Skeletal muscle tissue (tissue), 4 donors: Measurements from ENCODE around the gene CYP51A1. TPM values are rescaled to one million over a fixed set of nuclear protein-coding genes. Genes with fewer than 3 reads are reported as not detected.
"Not testable (repeated sequence)": the region's sequence is repeated elsewhere in the genome, so short reads cannot be mapped to it uniquely, and the experiment has no call there.

ENCODE experiments used
- H3K27ac ChIP-seq: one replicate; pipeline ENCODE4 v1.7.0; 2013; ENCODE audit warnings: mild to moderate bottlenecking, low read depth, low read length, inconsistent platforms
- H3K27me3 ChIP-seq, 3 donors: one replicate each; pipeline ENCODE4 v1.7.0; 2013; ENCODE audit warnings: low read length in 3 of 3; ENCODE audit not compliant: control insufficient read depth in 3 of 3, insufficient read depth in 3 of 3
- H3K36me3 ChIP-seq, 3 donors: one replicate each; pipeline ENCODE4 v1.7.0; 2013; ENCODE audit warnings: low read length in 3 of 3; ENCODE audit not compliant: control insufficient read depth in 3 of 3, insufficient read depth in 3 of 3
- H3K4me1 ChIP-seq, 3 donors: one replicate each; pipeline ENCODE4 v1.7.0; 2013; ENCODE audit warnings: low read length in 3 of 3, mild to moderate bottlenecking in 3 of 3; ENCODE audit not compliant: control insufficient read depth in 3 of 3, insufficient read depth in 3 of 3
- H3K4me3 ChIP-seq, 3 donors: one replicate each; pipeline ENCODE4 v1.7.0; 2013; ENCODE audit warnings: low read length in 3 of 3
- H3K9ac ChIP-seq, 3 donors: one replicate each; pipeline ENCODE4 v1.7.0; 2013; ENCODE audit warnings: low read length in 3 of 3, mild to moderate bottlenecking in 3 of 3, moderate library complexity in 2 of 3, low read depth in 1 of 3
- H3K9me3 ChIP-seq, 3 donors: one replicate each; pipeline ENCODE4 v1.7.0; 2013; ENCODE audit warnings: low read length in 3 of 3; ENCODE audit not compliant: control insufficient read depth in 3 of 3
- total RNA-seq: library from RNA; depleted of rRNA; stranded (reverse); fragments of >200 nt; gene quantifications from one replicate; pipeline ENCODE4 v1.2.3, GENCODE V29; 2014
- donor health status: Osteomylitis.

CYP51A1 gene
- total RNA-seq = 68.9 TPM

DNA sequence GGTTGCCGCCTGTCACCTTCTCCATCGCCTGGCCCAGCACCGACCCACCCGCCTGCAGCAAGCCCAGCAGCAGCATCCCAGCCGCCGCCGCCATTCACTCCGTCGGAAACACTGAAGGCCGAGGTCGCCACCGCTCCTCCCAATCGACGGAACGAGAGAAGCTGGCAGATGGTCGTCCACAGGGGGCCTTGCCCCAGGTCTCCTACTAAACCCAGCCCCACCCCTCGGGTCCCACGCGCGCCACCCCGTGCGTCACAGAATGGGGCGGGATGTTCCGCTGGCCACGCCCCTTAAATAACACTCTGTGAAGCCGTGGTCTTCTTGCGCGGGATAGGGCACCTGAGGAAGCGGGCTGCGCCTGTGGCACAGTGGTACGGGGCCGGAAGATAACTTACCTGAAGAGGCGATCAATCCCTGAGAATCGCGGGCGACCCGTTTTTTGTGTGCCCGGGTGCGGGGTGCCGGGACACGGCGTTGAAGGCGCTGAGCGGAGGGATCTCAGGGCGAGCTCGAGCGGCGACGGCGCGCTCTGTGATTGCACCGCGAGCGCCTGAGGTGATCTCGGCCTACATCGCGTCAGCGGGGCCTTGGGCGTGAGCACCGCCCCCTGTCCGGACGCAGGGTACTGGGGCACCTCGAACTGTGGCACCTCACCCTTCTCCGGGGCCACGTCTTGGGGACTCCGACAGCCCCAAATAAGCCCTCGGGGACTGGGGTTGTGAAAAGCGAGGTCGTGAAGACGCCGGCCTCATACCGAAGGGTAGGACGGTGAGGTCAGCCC lies at the start of gene CYP51A1:
TSS of gene CYP51A1 (minus strand) at position 207 of the 781 bp plus-strand sequence. CDS start at position 94, 113 bp downstream.
- no peaks in the 10 kb centered on the region for H3K36me3 ChIP-seq
- peaks cover 3 to 12% (median 8%) of the 10 kb centered on the region in 3 donors for H3K4me1 ChIP-seq
- peak within 1 kb of the TSS; percentile 88 to 96 (median 93) for H3K4me3 ChIP-seq
- no peaks in the 10 kb centered on the region for H3K9me3 ChIP-seq
- no peaks in the 10 kb centered on the region for H3K27me3 ChIP-seq
- peak within 1 kb of the TSS; percentile 83 to 91 (median 91) for H3K9ac ChIP-seq
- H3K27ac ChIP-seq = peak within 1 kb of the TSS; percentile 91

DNA sequence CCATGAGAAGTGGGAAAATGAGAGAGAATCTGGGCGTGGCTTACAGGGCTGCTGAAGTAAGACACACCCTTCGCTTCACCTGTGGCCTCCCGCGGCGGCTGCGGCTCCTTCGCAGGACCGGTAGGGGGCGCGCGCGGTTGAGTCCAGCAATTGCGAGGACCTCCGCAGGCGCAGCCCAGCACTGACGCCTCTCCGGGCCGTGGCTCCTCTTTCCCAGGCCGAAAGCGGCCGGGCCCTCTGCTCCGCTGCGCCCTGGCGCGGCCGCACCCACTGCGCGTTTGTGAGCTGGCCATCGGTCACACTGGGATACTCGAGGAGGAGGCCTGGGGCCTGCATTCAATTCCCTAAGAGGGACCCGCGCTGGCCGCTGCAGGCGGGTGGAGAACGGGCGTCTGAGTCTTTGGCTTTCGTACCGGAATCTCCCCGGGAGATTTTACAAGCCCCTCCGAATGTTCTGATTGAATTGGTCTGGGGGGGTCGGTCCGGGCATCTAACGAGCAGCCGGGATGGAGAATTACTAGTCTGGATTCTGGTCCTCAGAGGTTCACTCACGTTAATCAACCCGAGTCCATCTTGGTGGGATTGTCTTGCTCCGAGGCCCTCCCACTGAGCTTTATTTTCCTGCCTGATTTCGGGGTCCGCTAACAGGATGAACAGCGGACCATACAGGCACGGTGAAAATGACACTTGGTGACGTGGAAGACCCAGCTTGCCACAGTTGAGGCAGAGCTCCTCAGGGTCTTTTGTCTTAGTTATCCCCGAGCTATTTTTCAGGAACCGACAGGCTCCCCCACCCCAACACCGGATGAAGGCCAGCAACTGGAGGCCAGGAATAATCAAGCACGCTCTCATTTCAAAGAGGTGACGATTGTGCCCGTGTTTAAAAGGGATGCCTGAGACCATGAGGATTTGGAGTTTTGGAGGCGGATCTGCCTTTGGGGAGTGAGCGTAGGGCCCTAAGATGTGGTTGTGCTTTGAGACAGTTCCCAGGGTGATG lies 44.9 kb upstream of the CYP51A1 start, which contains the start of gene LRRD1:
TSS of gene LRRD1 (minus strand) at position 215 of the 997 bp plus-strand sequence. CDS start 13,940 bp downstream, outside the sequence.
- Histone ChIP-seq H3K9me3 (no peaks in the 10 kb centered on the region), H3K4me3 (peak within 1 kb of the TSS; percentile 74 to 79 (median 75)), H3K4me1 (peaks cover 2 to 5% (median 4%) of the 10 kb centered on the region in 3 donors), H3K36me3 (no peaks in the 10 kb centered on the region), H3K9ac (peak within 1 kb of the TSS; percentile 77 to 84 (median 82)), H3K27me3 (no peaks in the 10 kb centered on the region), H3K27ac (peak within 1 kb of the TSS; percentile 72)

DNA sequence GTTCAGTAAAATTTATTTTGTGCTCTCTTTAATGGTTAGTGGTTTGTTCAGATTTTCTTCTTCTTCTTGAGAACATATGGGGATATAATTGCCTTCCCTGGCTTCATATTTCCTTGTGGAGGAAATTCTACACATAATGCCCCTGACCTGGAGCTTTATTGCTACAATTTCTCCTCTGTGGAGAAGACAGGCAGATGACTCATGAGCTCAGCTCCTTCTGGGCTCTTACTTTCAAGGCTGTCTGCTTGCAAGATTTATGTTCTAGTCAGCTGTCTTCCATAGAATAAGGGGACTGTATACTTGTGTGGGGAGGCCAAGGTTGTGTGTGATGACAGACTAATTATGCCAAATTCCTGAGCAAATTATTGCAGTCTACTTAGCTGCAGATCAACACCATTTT lies 43.1 kb upstream of the CYP51A1 start:
- Histone ChIP-seq H3K9me3 (no peaks in the 10 kb centered on the region), H3K4me1 (peaks cover 2 to 5% (median 4%) of the 10 kb centered on the region in 3 donors), H3K27me3 (no peaks in the 10 kb centered on the region), H3K27ac (no peak overlapping the region), H3K4me3 (no peak overlapping the region), H3K36me3 (no peaks in the 10 kb centered on the region), H3K9ac (no peak overlapping the region)

DNA sequence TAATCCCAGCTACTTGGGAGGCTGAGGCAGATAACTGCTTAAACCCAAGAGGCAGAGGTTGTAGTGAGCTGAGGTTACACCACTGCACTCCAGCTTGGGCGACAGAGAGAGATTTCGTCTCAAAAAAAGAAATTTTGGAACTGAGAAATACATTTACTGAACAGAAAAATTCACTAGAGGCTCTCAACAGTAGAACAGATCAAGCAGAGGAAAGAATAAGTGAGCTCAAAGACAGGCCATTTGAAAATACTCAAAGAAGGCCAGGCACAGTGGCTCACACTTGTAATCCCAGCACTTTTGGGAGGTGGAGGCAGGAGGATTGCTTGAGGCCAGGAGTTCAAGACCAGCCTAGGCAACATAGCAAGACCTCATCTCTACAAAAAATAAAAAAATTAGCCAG lies 35.3 kb upstream of the CYP51A1 start:
- not testable (repeated sequence) for H3K9me3 ChIP-seq, H3K27ac ChIP-seq, H3K4me3 ChIP-seq, H3K4me1 ChIP-seq, H3K36me3 ChIP-seq, H3K27me3 ChIP-seq, H3K9ac ChIP-seq

DNA sequence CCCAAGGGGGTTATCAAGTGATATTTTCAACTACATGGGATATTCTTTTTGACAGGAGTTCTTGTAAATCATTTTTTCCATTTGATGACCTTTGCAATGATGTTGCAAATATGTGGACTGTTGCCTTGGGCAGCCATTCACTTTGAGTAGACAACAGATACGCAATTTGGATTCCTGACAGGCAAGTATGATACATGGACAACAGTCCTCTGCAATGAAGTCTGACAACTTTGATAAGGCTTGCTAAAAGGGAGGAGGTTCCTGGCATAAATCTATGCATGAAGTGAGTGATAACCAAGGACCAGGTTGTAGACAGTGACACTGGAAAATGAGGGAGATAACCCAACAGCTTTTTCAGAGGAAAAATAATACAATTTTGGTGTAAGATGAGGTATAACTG lies 27.0 kb upstream of the CYP51A1 start:
- no peaks in the 10 kb centered on the region for H3K36me3 ChIP-seq
- no peak overlapping the region for H3K9ac ChIP-seq
- no peak overlapping the region for H3K4me3 ChIP-seq
- H3K9me3 ChIP-seq = no peaks in the 10 kb centered on the region
- H3K4me1 ChIP-seq = no peaks in the 10 kb centered on the region
- H3K27ac ChIP-seq = no peak overlapping the region
- H3K27me3 ChIP-seq = no peaks in the 10 kb centered on the region

GRCh38 chr7:92158660-92159575 lies 24.6 kb upstream of the CYP51A1 start:
- Histone ChIP-seq H3K4me3 (no peak overlapping the region), H3K4me1 (no peaks in the 10 kb centered on the region), H3K27me3 (no peaks in the 10 kb centered on the region), H3K36me3 (no peaks in the 10 kb centered on the region), H3K27ac (no peak overlapping the region), H3K9ac (no peak overlapping the region), H3K9me3 (no peaks in the 10 kb centered on the region)

GRCh38 chr7:92156990-92157389 lies 22.7 kb upstream of the CYP51A1 start:
- Histone ChIP-seq H3K4me1 (no peaks in the 10 kb centered on the region), H3K9me3 (no peaks in the 10 kb centered on the region), H3K36me3 (no peaks in the 10 kb centered on the region)

DNA sequence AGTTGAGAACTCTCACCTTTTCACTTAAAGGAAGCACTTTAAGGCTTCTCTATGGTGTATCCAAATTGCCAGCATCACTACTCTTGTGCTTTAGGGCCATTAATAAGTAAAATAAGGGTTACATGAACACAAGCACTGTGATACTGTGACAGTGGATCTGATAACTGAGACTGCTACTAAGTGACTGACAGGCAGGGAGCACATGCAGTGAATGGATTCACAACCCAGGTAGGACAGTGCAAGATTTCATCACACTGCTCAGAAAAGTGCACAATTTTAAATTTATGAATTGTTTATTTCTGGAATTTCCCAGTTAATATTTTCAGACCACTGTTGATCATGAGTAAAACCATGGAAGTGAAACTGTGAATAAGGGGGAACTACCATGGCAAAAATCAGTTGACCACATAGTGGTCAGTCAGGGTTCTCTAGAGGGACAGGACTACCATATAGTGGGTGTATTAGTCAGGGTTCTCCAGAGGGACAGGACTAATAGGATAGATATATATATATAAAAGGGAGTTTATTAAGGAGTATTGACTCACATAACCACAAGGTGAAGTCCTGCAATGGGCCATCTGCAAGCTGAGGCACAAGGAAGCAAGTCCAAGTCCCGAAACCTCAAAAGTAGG lies 20.9 kb upstream of the CYP51A1 start:
- H3K4me1 ChIP-seq = no peaks in the 10 kb centered on the region

More at GRCh38 chr7:92156990-92157389, 22.7 kb upstream of the CYP51A1 start:
- Histone ChIP-seq H3K27ac (no peak overlapping the region), H3K4me3 (no peak overlapping the region), H3K27me3 (no peaks in the 10 kb centered on the region), H3K9ac (no peak overlapping the region)

GRCh38 chr7:92150450-92151017 lies 16.3 kb upstream of the CYP51A1 start:
- Histone ChIP-seq H3K4me3 (no peak overlapping the region), H3K27me3 (no peaks in the 10 kb centered on the region), H3K36me3 (no peaks in the 10 kb centered on the region), H3K9ac (no peak overlapping the region), H3K27ac (no peak overlapping the region), H3K4me1 (no peaks in the 10 kb centered on the region), H3K9me3 (no peaks in the 10 kb centered on the region)

More for the DNA sequence above, 20.9 kb upstream of the CYP51A1 start:
- H3K27me3 ChIP-seq = no peaks in the 10 kb centered on the region
- H3K9me3 ChIP-seq = no peaks in the 10 kb centered on the region
- H3K27ac ChIP-seq = no peak overlapping the region
- H3K9ac ChIP-seq = no peak overlapping the region
- H3K36me3 ChIP-seq = no peaks in the 10 kb centered on the region
- no peak overlapping the region for H3K4me3 ChIP-seq
